ENCODE data around the gene AGAP1. TPM values are rescaled to one million over a fixed set of nuclear protein-coding genes. Genes with fewer than 3 reads are reported as not detected.
A peak's percentile ranks its signal among the peaks of the same experiment; 100 is the strongest.

Gene AGAP1
- total RNA-seq, 1 experiment from 2014 or later, result 25.8 TPM

DNA sequence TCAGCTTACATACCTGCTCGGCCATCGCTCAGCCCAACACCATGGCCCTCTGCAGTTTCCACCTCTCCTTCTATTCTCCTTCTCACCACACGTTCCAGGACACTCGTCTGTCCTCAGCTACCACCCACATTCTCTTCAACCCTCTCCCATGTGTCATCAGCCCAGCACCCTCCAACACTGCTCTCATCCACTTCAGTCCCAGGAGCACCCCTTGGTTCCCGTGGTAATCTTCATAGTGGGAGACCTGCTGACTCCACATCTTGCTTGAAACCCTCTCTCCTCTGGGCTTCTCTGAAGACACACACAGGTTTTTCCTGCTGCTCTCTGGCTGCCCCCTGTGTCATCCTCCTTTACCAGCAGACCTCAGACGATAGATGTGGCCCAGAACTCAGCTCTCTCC is 445.6 kb downstream of the AGAP1 start:
- H3K14ac ChIP-seq (ENCODE audit: insufficient read depth, low read length), result no peak overlapping the region; the same call in 1 of the 2 replicates
- no peaks in the 10 kb centered on the region for H3K4me1 ChIP-seq (ENCODE audit: insufficient read depth, low read length)
- Mint-ChIP-seq H3K4me1 (peaks cover 2 to 8% of the 10 kb centered on the region in 2 experiments), H3K36me3 (ENCODE audit: insufficient read depth in 1 of 3, low read depth in 3 of 3) (peaks cover 6 to 24% (median 14%) of the 10 kb centered on the region in 3 experiments), H3K27ac (peak overlapping the region in 1 of 3 experiments; percentile 27; a peak in 1 of 7 replicates), H3K27me3 (ENCODE audit: low read depth) (no peaks in the 10 kb centered on the region), H3K9me3 (peaks cover 4 to 5% of the 10 kb centered on the region in 2 experiments; a peak in 3 of 5 replicates), H3K4me3 (no peak overlapping the region)
- H3K4ac ChIP-seq (ENCODE audit: low read depth, low read length), result no peak overlapping the region
- H2BK120ac ChIP-seq (ENCODE audit: low read depth, low read length, poor library complexity, severe bottlenecking), result no peak overlapping the region
- H3K27me3 ChIP-seq (ENCODE audit: insufficient read depth, low read length), result no peaks in the 10 kb centered on the region
- H3K23ac ChIP-seq (ENCODE audit: insufficient read length, low read depth, low read length), result no peak overlapping the region
- no peak overlapping the region for H2BK20ac ChIP-seq (ENCODE audit: low read depth, low read length, poor library complexity, severe bottlenecking)
- TF ChIP-seq, protein P1, sequence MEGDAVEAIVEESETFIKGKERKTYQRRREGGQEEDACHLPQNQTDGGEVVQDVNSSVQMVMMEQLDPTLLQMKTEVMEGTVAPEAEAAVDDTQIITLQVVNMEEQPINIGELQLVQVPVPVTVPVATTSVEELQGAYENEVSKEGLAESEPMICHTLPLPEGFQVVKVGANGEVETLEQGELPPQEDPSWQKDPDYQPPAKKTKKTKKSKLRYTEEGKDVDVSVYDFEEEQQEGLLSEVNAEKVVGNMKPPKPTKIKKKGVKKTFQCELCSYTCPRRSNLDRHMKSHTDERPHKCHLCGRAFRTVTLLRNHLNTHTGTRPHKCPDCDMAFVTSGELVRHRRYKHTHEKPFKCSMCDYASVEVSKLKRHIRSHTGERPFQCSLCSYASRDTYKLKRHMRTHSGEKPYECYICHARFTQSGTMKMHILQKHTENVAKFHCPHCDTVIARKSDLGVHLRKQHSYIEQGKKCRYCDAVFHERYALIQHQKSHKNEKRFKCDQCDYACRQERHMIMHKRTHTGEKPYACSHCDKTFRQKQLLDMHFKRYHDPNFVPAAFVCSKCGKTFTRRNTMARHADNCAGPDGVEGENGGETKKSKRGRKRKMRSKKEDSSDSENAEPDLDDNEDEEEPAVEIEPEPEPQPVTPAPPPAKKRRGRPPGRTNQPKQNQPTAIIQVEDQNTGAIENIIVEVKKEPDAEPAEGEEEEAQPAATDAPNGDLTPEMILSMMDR (conservative IDR thresholded peaks at IDR 0.05), result no peak
- H2AFZ ChIP-seq (ENCODE audit: low read length), result no peak overlapping the region
- WGBS (ENCODE audit: extremely low coverage, insufficient read length, low lambda C conversion rate), result no CpG with 5 or more reads among the region's 6 CpGs
- no peak overlapping the region for H3K18ac ChIP-seq (ENCODE audit: insufficient read length, low read depth, low read length)
- H3K79me2 ChIP-seq (ENCODE audit: insufficient read depth, low read length), result no peaks in the 10 kb centered on the region
- H2BK5ac ChIP-seq (ENCODE audit: insufficient read length, low read length), result no peak overlapping the region
- H4K5ac ChIP-seq (ENCODE audit: insufficient read length, low read depth, low read length), result no peak overlapping the region
- H3K9me3 ChIP-seq (ENCODE audit: control insufficient read depth, low read depth, low read length), result no peaks in the 10 kb centered on the region
- H3K56ac ChIP-seq (ENCODE audit: insufficient read length, low read depth, low read length), result no peak overlapping the region
- H2BK15ac ChIP-seq (ENCODE audit: low read depth, low read length), result no peak overlapping the region
- H4K91ac ChIP-seq (ENCODE audit: insufficient read length, low read depth, low read length), result no peak overlapping the region
- no peak overlapping the region for H2AK5ac ChIP-seq (ENCODE audit: insufficient read length, low read length)
- H2BK12ac ChIP-seq (ENCODE audit: insufficient read length, low read depth, low read length), result no peak overlapping the region
- no peaks in the 10 kb centered on the region for H4K20me1 ChIP-seq (ENCODE audit: control insufficient read depth, insufficient read depth, insufficient read length)
- H3K9ac ChIP-seq (ENCODE audit: extremely low read depth, insufficient read length, low read length), result no peak overlapping the region
- H3K79me1 ChIP-seq (ENCODE audit: insufficient read depth, low read depth, low read length, poor library complexity, severe bottlenecking), result no peaks in the 10 kb centered on the region
- no peak overlapping the region for H3K4me2 ChIP-seq (ENCODE audit: insufficient read depth, insufficient read length, low read length)
- DNase-seq, result no peak
- no peaks in the 10 kb centered on the region for H3K23me2 ChIP-seq (ENCODE audit: insufficient read length, low read depth, low read length, poor library complexity, severe bottlenecking)
- no peak overlapping the region for H3T11ph ChIP-seq (ENCODE audit: low read length)
- H4K8ac ChIP-seq (replicated peaks; ENCODE audit: insufficient read length, low read depth, low read length), result no peak overlapping the region
- H3K27ac ChIP-seq (ENCODE audit: insufficient read length, low read depth, low read length), result no peak overlapping the region

Data from H9 (cell line).